OCI-LY3 (cell line): Measurements from ENCODE around the gene RABAC1.

Experiments
- H2AFZ ChIP-seq: fragments of 200-600, 300-600 bp; shearing (Covaris generic); 2 replicates; pipeline ENCODE4 v1.6.0; 2014; ENCODE audit warnings: antibody characterized with exemption, low read depth, low read length
- H3K27ac ChIP-seq: fragments of 200-600, 300-600 bp; sonication (generic); 2 replicates; pipeline ENCODE4 v1.5.1; 2014; ENCODE audit warnings: mild to moderate bottlenecking, low read length, moderate library complexity, mixed read lengths
- H3K27me3 ChIP-seq: fragments of 200-600, 300-600 bp; sonication (generic); 2 replicates; pipeline ENCODE4 v1.6.1; 2014; ENCODE audit warnings: low read depth, low read length, mixed read lengths
- H3K36me3 ChIP-seq: fragments of 200-600, 300-600 bp; sonication (generic); replicated peaks from 2 replicates; pipeline ENCODE3; 2014; ENCODE audit warnings: low read depth, low read length, mixed read lengths
- H3K4me1 ChIP-seq: fragments of 300-600, 200-600 bp; sonication (generic); 2 replicates; pipeline ENCODE4 v1.6.1; 2014; ENCODE audit warnings: low read length, mixed read lengths
- H3K4me2 ChIP-seq: fragments of 200-600, 300-600 bp; sonication (generic); 2 replicates; pipeline ENCODE4 v1.6.1; 2014; ENCODE audit warnings: low read length, mixed read lengths
- H3K4me3 ChIP-seq: fragments of 300-600, 200-600 bp; sonication (generic); 2 replicates; pipeline ENCODE4 v1.5.1; 2014; ENCODE audit warnings: antibody characterized with exemption, mild to moderate bottlenecking, low read length, moderate library complexity
- H3K79me2 ChIP-seq: fragments of 300-600, 200-600 bp; shearing (Covaris generic); 2 replicates; pipeline ENCODE4 v1.6.1; 2014; ENCODE audit warnings: mild to moderate bottlenecking, low read length, mixed read lengths
- H3K9ac ChIP-seq: fragments of 300-600, 200-600 bp; shearing (Covaris generic); 2 replicates; pipeline ENCODE4 v1.6.0; 2014; ENCODE audit warnings: mild to moderate bottlenecking, low read length, moderate library complexity
- H3K9me3 ChIP-seq: fragments of 200-600, 300-600 bp; shearing (Covaris generic); 2 replicates; pipeline ENCODE4 v1.6.1; 2014; ENCODE audit warnings: low read length, mixed read lengths; ENCODE audit not compliant: insufficient read depth
- H4K20me1 ChIP-seq: fragments of 200-600, 300-600 bp; sonication (generic); 2 replicates; pipeline ENCODE4 v1.6.1; 2016; ENCODE audit warnings: low read length, mixed read lengths; ENCODE audit not compliant: insufficient read depth
- CTCF ChIP-seq: fragments of 200-600, 300-600 bp; sonication (generic); IDR thresholded peaks from 2 replicates; pipeline ENCODE4 v1.5.1; 2014; ENCODE audit warnings: antibody characterized with exemption, low read length, low read depth
- EZH2phosphoT487 ChIP-seq: fragments of 200-600 bp; shearing (Covaris generic); IDR thresholded peaks from 2 replicates; pipeline ENCODE4 v1.6.1; 2018; ENCODE audit warnings: antibody characterized with exemption, mixed run types, low read depth

RABAC1 gene

DNA sequence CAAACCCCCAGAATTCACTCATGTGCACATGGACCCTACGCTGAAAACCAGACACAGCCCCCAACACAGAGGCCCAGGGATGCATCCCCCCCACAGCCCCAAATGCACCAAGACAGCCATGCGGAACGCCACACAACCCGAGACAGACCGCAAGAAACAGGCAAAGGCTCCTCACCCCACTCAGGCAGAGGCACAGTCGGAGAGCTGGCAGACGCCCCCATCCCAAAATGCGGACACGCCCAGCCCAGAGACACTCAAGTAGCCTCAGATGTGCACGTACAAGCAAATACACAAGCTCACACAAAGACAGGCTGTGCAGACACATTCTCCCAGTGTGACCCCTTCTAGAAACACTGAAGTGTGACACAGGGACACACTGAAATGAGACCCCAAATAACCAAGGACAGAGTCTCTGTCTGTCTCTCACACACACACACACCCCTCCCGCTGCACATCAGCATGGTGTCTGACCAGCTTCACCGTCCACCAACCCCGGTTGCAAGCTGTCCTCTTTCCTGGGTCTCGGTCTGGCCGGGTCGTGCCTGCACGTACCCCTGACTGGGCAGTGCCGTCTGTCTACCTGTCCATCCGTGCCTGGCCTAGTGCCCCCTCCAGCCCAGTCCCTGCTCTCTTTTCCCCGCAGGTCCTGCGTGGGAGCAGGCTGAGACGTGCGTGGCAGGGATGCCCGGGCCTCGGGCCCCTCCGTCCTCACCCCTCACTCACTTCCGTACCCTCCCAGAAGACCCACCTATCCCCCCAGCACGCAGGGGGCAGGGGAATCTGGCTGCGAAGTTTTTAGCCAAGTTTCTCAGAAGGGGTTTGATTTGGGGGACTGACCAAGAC is 47.0 kb downstream of the RABAC1 start:
- Histone ChIP-seq H3K36me3 (no peaks in the 10 kb centered on the region), H3K4me3 (no peak overlapping the region), H3K27ac (no peak overlapping the region), H2AFZ (no peak overlapping the region), H3K4me2 (no peak overlapping the region), H4K20me1 (no peaks in the 10 kb centered on the region), H3K9me3 (no peaks in the 10 kb centered on the region), H3K79me2 (no peaks in the 10 kb centered on the region), H3K9ac (no peak overlapping the region), H3K27me3 (no peaks in the 10 kb centered on the region), H3K4me1 (no peaks in the 10 kb centered on the region)
- TF ChIP-seq CTCF (no peak), EZH2phosphoT487 (no peak)

GRCh38 chr19:41910992-41911888 is 47.9 kb downstream of the RABAC1 start:
- H3K4me2 ChIP-seq, result no peak overlapping the region

GRCh38 chr19:41910240-41910991 is 48.7 kb downstream of the RABAC1 start:
- no peaks in the 10 kb centered on the region for H3K9me3 ChIP-seq
- no peak overlapping the region for H3K9ac ChIP-seq
- no peak overlapping the region for H3K4me3 ChIP-seq
- 0 out of 2 replicates have a peak, but pooled peaks cover 2% of the 10 kb centered on the region for H4K20me1 ChIP-seq
- no peaks in the 10 kb centered on the region for H3K79me2 ChIP-seq
- TF ChIP-seq EZH2phosphoT487, result no peak
- TF ChIP-seq CTCF, result no peak
- peaks cover 3% of the 10 kb centered on the region for H3K36me3 ChIP-seq
- no peak overlapping the region for H2AFZ ChIP-seq
- no peaks in the 10 kb centered on the region for H3K27me3 ChIP-seq
- no peak overlapping the region for H3K4me2 ChIP-seq
- no peaks in the 10 kb centered on the region for H3K4me1 ChIP-seq
- no peak overlapping the region for H3K27ac ChIP-seq

More at GRCh38 chr19:41910992-41911888, 47.9 kb downstream of the RABAC1 start:
- Histone ChIP-seq H3K9ac (no peak overlapping the region), H3K27me3 (no peaks in the 10 kb centered on the region), H4K20me1 (no peaks in the 10 kb centered on the region), H2AFZ (no peak overlapping the region), H3K9me3 (no peaks in the 10 kb centered on the region), H3K4me1 (no peaks in the 10 kb centered on the region), H3K27ac (no peak overlapping the region), H3K4me3 (no peak overlapping the region), H3K36me3 (peaks cover 2% of the 10 kb centered on the region), H3K79me2 (no peaks in the 10 kb centered on the region)
- no peak for TF ChIP-seq CTCF
- no peak for TF ChIP-seq EZH2phosphoT487
